H1 (cell line): ENCODE results near the gene PTPN13. TPM values are rescaled to one million over a fixed set of nuclear protein-coding genes. Genes with fewer than 3 reads are reported as not detected.

Source experiments
- CEBPB ChIP-seq: IDR thresholded peaks from 2 replicates; pipeline ENCODE4 v1.6.1; 2012; ENCODE audit warnings: low read depth, low read length
- CREB1 ChIP-seq: IDR thresholded peaks from 2 replicates; pipeline ENCODE4 v1.6.1; 2012; ENCODE audit warnings: inconsistent platforms
- JUN ChIP-seq: IDR thresholded peaks from 2 replicates; pipeline ENCODE4 v1.6.1; 2011; ENCODE audit warnings: low read depth, mild to moderate bottlenecking, improper control_type of control experiment, low read length
- NANOG ChIP-seq: IDR thresholded peaks from 2 replicates; pipeline ENCODE4 v1.6.1; 2011; ENCODE audit warnings: low read length, low read depth, mild to moderate bottlenecking, inconsistent platforms; ENCODE audit not compliant: insufficient read depth, poor library complexity, severe bottlenecking
- POLR2AphosphoS5 ChIP-seq: IDR thresholded peaks from 2 replicates; pipeline ENCODE4 v1.6.1; 2011; ENCODE audit warnings: low read depth, low read length
- SRF ChIP-seq: IDR thresholded peaks from 2 replicates; pipeline ENCODE4 v1.6.1; 2011; ENCODE audit warnings: mild to moderate bottlenecking, low read depth, low read length, moderate library complexity
- TAF7 ChIP-seq: optimal IDR thresholded peaks from 2 replicates; pipeline ENCODE3; 2011; ENCODE audit warnings: low read depth, mild to moderate bottlenecking, inconsistent platforms, low read length, moderate library complexity, borderline replicate concordance
- USF2 ChIP-seq: IDR thresholded peaks from 2 replicates; pipeline ENCODE4 v1.6.1; 2011; ENCODE audit warnings: low read length, improper control_type of control experiment
- polyA plus RNA-seq, 7 experiments: library from polyadenylated mRNA; depleted of rRNA in 3 of 7; stranded (reverse) in 5 of 7; unstranded in 2 of 7; fragments of >200 nt in 5 of 7; fragments of 200-250 nt in 2 of 7; gene quantifications; 1 replicate in 5 of 7; 2 replicates in 1 of 7; 4 replicates in 1 of 7; pipeline versions ENCODE4 v1.2.1 to v1.2.3, GENCODE V29; 2011 to 2013; ENCODE audit warnings: missing spikeins in 2 of 7, mixed read lengths in 2 of 7
- total RNA-seq: library from RNA; stranded (reverse); fragmentation: NEBNext Ultra II Directional; extraction: Animal tissue kit (Norgen Biotek cat#: 25700); gene quantifications from 2 replicates; pipeline ENCODE4 v1.2.1, GENCODE V29; 2021

PTPN13 gene
- total and polyA plus RNA-seq, 2 of the 8 experiments (the other 6 are each of a cell fraction or from before 2014, with no cell fraction given) = 12.7 to 57.9 TPM

GRCh38 chr4:86815653-86816052 is 221.5 kb downstream of the PTPN13 start (continued):
- TF ChIP-seq USF2 = no peak
- TF ChIP-seq TAF7 = no peak
- no peak for TF ChIP-seq JUN
- no peak for TF ChIP-seq CEBPB
- no peak for TF ChIP-seq CREB1
- no peak for TF ChIP-seq NANOG
- no peak for TF ChIP-seq SRF
- no peak for TF ChIP-seq POLR2AphosphoS5
